AG04449 (cell line): ENCODE measurements around the gene BRINP2.
A peak's percentile ranks its signal among the peaks of the same experiment; 100 is the strongest.

ENCODE experiments used
- CTCF ChIA-PET: fragments of 350-600 bp; formaldehyde crosslinking; extraction: SDS; loops from one replicate; lab custom pipeline; 2021; ENCODE audit warnings: antibody characterized with exemption; lab: Yijun Ruan, JAX
- POLR2A ChIA-PET: fragments of 400-600, 350-600 bp; formaldehyde crosslinking; extraction: SDS; loops from one replicate; lab custom pipeline; 2020; ENCODE audit warnings: antibody characterized with exemption, inconsistent platforms; lab: Yijun Ruan, JAX
- DNase-seq: peaks from one replicate; pipeline ENCODE4 v3.0.0-alpha.2; 2010; ENCODE audit warnings: low read depth, low spot score
- H3K4me3 ChIP-seq: 2 replicates; pipeline ENCODE4 v1.5.1; 2011; ENCODE audit warnings: low read depth, mild to moderate bottlenecking, control low read depth, low read length
- TF ChIP-seq, protein P1 (sequence below): IDR thresholded peaks from one replicate; pipeline ENCODE4 v1.5.1; 2011; ENCODE audit warnings: mild to moderate bottlenecking, moderate library complexity, low read length, control low read depth, inconsistent platforms; ENCODE audit not compliant: insufficient read depth; ENCODE audit errors: missing control alignments

BRINP2 gene, protein sequence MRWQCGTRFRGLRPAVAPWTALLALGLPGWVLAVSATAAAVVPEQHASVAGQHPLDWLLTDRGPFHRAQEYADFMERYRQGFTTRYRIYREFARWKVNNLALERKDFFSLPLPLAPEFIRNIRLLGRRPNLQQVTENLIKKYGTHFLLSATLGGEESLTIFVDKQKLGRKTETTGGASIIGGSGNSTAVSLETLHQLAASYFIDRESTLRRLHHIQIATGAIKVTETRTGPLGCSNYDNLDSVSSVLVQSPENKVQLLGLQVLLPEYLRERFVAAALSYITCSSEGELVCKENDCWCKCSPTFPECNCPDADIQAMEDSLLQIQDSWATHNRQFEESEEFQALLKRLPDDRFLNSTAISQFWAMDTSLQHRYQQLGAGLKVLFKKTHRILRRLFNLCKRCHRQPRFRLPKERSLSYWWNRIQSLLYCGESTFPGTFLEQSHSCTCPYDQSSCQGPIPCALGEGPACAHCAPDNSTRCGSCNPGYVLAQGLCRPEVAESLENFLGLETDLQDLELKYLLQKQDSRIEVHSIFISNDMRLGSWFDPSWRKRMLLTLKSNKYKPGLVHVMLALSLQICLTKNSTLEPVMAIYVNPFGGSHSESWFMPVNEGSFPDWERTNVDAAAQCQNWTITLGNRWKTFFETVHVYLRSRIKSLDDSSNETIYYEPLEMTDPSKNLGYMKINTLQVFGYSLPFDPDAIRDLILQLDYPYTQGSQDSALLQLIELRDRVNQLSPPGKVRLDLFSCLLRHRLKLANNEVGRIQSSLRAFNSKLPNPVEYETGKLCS

DNA sequence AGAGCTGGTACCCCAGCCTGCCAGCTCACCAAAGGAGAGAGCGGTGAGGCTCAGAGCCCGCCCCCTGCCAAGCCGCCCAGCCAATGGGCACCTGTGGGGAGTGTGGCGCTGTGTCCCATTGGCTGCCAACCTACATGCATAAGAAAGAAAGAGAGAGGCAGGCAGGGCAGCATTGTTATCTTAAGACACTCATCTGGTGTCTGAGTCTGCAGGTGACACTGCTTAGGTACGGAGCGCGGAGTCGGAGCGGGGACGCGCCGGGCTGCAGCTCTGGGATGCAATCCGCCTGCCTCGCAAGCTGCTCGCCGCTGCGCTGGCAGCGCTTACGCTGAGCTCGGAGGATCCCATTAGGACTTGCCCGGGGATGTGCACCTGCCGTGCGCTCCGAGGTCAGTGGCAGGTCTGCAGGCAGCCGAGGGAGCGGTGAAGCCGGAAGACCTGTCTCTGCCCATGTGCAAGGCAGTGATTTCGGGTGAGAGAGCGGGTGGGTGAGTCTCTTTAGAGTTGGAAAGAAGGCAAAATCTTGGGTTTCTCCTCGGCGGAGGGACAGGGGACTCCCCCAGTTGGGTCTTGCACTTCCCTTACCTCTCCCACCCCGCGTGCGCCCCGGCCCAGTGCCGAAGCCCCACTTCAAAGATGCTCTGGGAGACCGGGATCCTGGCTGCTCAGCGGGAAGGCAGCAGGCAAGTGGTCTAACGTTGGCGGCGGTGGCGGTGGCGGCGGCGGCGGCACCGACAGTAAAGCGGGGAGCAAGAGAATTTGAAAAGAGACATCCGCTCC, at the start of gene BRINP2:
BRINP2 (plus strand) TSS at position 203 of the 780 bp plus-strand sequence. CDS start 58,919 bp downstream, outside the sequence.
- peak within 1 kb of the TSS; percentile 43 for H3K4me3 ChIP-seq
- TF ChIP-seq, protein P1, sequence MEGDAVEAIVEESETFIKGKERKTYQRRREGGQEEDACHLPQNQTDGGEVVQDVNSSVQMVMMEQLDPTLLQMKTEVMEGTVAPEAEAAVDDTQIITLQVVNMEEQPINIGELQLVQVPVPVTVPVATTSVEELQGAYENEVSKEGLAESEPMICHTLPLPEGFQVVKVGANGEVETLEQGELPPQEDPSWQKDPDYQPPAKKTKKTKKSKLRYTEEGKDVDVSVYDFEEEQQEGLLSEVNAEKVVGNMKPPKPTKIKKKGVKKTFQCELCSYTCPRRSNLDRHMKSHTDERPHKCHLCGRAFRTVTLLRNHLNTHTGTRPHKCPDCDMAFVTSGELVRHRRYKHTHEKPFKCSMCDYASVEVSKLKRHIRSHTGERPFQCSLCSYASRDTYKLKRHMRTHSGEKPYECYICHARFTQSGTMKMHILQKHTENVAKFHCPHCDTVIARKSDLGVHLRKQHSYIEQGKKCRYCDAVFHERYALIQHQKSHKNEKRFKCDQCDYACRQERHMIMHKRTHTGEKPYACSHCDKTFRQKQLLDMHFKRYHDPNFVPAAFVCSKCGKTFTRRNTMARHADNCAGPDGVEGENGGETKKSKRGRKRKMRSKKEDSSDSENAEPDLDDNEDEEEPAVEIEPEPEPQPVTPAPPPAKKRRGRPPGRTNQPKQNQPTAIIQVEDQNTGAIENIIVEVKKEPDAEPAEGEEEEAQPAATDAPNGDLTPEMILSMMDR, result no peak
- ChIA-PET CTCF (interaction anchor here (4.8 kb wide), 1 partner anchor 11 kb away, joined by 20 read pairs; no protein-coding TSS in a partner anchor), POLR2A (no interaction called here)
- DNase-seq, result no peak

DNA sequence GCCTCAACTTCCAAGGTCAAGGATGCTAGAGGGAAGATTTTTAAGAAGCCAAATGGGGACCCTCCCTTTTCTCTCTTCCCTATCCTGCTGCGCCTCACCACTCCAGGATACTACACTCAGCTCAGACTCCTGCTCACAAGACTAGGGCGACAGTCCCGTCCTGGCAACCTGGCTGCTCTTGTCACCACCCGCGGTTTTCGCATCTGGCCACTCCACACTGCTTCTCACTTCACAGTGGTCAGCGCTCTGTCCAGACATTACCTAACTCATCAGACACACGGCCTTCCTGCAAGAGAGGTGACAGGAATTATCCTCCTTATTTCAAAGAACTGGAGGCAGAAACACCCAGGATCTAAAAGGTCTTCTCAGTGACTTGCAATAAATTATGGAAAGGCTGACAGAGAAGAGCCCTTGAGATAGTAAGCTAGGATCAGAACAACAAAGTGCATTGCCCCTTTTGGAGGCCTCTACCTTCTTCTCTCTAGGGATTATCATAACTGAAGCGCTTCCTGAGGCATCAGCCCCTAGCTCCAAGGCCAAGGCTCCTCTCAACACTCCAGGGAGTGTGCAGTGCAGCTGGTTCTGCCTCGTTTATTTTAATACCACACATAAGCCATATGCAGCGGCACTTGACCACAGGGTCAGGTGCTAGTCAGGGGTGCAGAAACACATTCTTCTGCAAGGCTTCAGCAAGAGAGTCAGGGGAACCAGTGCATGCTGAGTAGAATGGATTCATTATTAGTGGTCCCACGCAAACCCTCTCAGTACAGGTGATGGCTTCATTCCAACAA, 48.1 kb upstream of the BRINP2 start:
- no peak overlapping the region for H3K4me3 ChIP-seq
- DNase-seq, result no peak
- CTCF ChIA-PET, result no interaction called here
- POLR2A ChIA-PET, result no interaction called here
- TF ChIP-seq, protein P1, result no peak

DNA sequence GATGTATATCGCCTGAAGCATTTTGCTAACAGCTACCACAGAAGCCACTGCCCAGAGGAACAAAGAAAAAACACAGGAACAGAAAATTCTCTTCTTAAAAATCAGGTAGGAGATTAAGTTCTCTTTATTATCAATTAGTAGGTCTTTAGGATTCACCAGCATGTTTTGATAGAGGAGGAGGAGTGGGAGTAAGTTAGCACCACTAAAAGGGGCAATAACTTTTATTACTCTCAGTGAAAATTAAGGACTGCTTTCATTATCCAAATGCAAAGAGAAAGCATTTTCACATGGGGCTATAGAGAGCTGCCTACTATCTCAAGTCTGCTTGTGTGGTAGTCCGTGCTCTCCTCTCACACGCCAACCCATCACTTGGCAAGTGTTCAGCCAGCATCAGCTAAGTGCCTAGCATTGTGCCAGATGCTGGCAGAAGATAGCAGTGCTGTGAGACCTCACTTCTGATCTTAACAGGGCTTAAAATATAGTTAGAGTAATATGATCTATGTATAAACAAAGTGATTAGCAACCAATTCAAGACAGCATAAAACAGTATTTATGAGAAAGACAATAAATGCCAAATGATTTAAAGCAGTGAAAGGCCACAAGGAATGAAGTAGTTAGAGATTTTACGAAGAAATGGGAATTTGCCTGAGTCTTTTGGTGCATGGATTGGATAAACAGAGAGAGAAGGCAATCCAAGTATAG, 46.0 kb upstream of the BRINP2 start:
- POLR2A ChIA-PET, result no interaction called here
- TF ChIP-seq, protein P1, result no peak
- no peak overlapping the region for H3K4me3 ChIP-seq
- no peak for DNase-seq
- CTCF ChIA-PET, result no interaction called here

DNA sequence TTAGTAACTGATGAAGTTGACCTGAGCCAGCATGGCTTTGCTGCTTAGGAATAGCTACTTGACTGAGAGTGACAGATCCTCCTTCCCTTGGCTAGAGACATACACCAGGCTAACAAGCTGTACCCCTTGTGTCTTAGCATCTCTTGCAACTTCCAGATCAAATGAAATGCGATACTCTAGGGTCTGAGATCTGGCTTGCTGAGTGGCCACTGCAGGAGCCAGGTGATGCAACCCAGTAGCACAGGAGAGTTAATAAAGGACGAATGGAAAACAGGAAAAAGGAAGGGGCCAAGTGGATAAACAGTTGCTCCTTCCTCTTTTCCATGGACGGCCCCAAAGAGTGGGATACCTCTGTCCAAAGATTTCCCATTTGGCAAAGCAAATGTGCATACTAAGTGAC, 44.5 kb upstream of the BRINP2 start:
- TF ChIP-seq, protein P1, result no peak
- ChIA-PET POLR2A (no interaction called here), CTCF (no interaction called here)
- H3K4me3 ChIP-seq, result no peak overlapping the region
- no peak for DNase-seq

DNA sequence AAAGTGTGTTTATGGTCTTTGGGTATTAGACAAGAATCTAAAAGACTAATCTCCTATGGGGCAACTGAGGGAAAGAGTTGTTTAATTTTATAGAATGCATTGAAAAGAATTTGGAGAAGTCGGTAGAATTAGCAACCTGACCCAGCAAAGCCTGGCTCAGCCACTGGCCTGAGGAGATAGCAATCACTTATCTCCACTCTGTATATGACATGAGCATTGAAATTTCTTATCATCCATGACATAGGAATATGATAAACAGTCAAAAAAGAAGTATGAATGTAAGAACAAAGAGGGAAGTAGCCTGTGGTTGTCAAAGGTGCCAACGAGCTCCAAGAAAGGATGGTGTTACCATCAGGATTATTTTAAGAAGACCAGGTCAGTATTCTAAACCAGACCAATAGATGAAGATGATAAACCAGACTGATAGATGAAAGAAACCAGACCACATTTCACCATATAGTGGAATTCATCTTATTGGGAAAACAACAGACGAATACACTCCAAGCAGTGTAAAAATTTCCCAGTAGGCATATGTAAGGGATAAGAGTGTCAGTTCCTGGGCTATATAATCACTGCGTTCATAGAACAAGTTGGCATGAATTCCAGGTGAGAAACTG, 42.0 kb upstream of the BRINP2 start:
- DNase-seq, result no peak
- POLR2A ChIA-PET, result no interaction called here
- TF ChIP-seq, protein P1, result no peak
- CTCF ChIA-PET, result no interaction called here
- no peak overlapping the region for H3K4me3 ChIP-seq
